HCT116 (cell line): Measurements from ENCODE around the gene FAM124B. TPM values are rescaled to one million over a fixed set of nuclear protein-coding genes. Genes with fewer than 3 reads are reported as not detected.

Experiments used
- ATAC-seq: fragments of 200-7000 bp; cut with Tn5 transposase; 2 replicates; pipeline ENCODE4 v1.9.1; 2020; ENCODE audit warnings: mild to moderate bottlenecking, moderate library complexity
- BruUV-seq: library from RNA; stranded (reverse); fragments of 400-500 nt; replicated peaks from 2 replicates; lab custom pipeline; 2021; lab: Mats Ljungman, UMichigan
- CTCF ChIA-PET: fragments of 300-600 bp; sonication (Branson Sonifier 250); formaldehyde crosslinking; loops from one replicate; lab custom pipeline; 2021; ENCODE audit warnings: antibody characterized with exemption; lab: Charles Lee
- POLR2A ChIA-PET: fragments of 300-600, 350-600 bp; sonication (Branson Sonifier 250); formaldehyde crosslinking; loops from one replicate; lab custom pipeline; 2021; ENCODE audit warnings: antibody characterized with exemption; lab: Charles Lee
- RAD21 ChIA-PET, 2 experiments: fragments of 300-600 bp; sonication (Branson Sonifier 250); formaldehyde crosslinking; loops; one replicate each; lab custom pipeline; 2023; ENCODE audit warnings: low total read pairs in 2 of 2; ENCODE audit not compliant: uncharacterized antibody in 2 of 2, unreplicated experiment in 2 of 2, low non-redundant PET in 1 of 2; lab: Charles Lee
- DNase-seq: peaks from one replicate; pipeline ENCODE4 v3.0.0-alpha.2; 2010; ENCODE audit warnings: low read depth, low spot score
- H2AFZ ChIP-seq: fragments of 200-600 bp; shearing (Covaris generic), sonication (generic); 2 replicates; pipeline ENCODE4 v1.6.1; 2017; ENCODE audit warnings: low read depth, mixed run types, mixed read lengths, antibody characterized with exemption, low read length; ENCODE audit not compliant: poor library complexity, severe bottlenecking
- H3K27ac ChIP-seq: 2 replicates; pipeline ENCODE4 v1.5.1; 2012; ENCODE audit warnings: low read depth, low read length
- H3K27me3 ChIP-seq: fragments of 200-600 bp; sonication (generic); 2 replicates; pipeline ENCODE4 v1.6.1; 2016; ENCODE audit warnings: mixed run types, low read length, mixed read lengths; ENCODE audit not compliant: insufficient read depth
- H3K36me3 ChIP-seq, 2 experiments: fragments of 200-500 bp in 1 of 2; fragments of 200-600 bp in 1 of 2; sonication (Bioruptor generic) in 1 of 2; sonication (generic) in 1 of 2; 2 replicates each; pipeline versions ENCODE4 v1.5.1 to v1.6.1; 2014 to 2016; ENCODE audit warnings: low read length in 2 of 2, inconsistent platforms in 1 of 2, mixed read lengths in 1 of 2, mixed run types in 1 of 2; ENCODE audit not compliant: insufficient read depth in 2 of 2, control insufficient read depth in 1 of 2
- H3K4me1 ChIP-seq, 2 experiments: fragments of 200-600 bp in 1 of 2; sonication (generic) in 1 of 2; 2 replicates each; pipeline versions ENCODE4 v1.5.1 to v1.6.1; 2012 to 2017; ENCODE audit warnings: low read length in 2 of 2, inconsistent platforms in 1 of 2, mild to moderate bottlenecking in 1 of 2, mixed read lengths in 1 of 2, mixed run types in 1 of 2, moderate library complexity in 1 of 2; ENCODE audit not compliant: insufficient read depth in 2 of 2, control insufficient read depth in 1 of 2
- H3K4me2 ChIP-seq: fragments of 200-600 bp; sonication (generic); 2 replicates; pipeline ENCODE4 v1.6.1; 2017; ENCODE audit warnings: mixed run types, low read length, mixed read lengths
- H3K4me3 ChIP-seq, 2 experiments: fragments of 200-600 bp in 1 of 2; sonication (generic) in 1 of 2; replicated peaks in 1 of 2; 2 replicates each; pipeline ENCODE4 v1.5.1; 2011 to 2016; ENCODE audit warnings: low read length in 2 of 2, control low read depth in 1 of 2, low read depth in 1 of 2, mild to moderate bottlenecking in 1 of 2, mixed read lengths in 1 of 2, mixed run types in 1 of 2
- H3K79me2 ChIP-seq: fragments of 200-600 bp; sonication (generic); 2 replicates; pipeline ENCODE4 v1.6.1; 2017; ENCODE audit warnings: mild to moderate bottlenecking, mixed run types, low read length, moderate library complexity, mixed read lengths; ENCODE audit not compliant: insufficient read depth
- H3K9ac ChIP-seq: fragments of 200-600 bp; sonication (generic); 2 replicates; pipeline ENCODE4 v1.6.1; 2016; ENCODE audit warnings: low read length, mixed read lengths
- H3K9me2 ChIP-seq: fragments of 200-600 bp; sonication (generic), shearing (Covaris generic); 2 replicates; pipeline ENCODE4 v1.6.1; 2017; ENCODE audit warnings: mixed run types, mild to moderate bottlenecking, moderate library complexity; ENCODE audit not compliant: insufficient read depth
- H3K9me3 ChIP-seq, 2 experiments: fragments of 200-500 bp in 1 of 2; fragments of 200-600 bp in 1 of 2; sonication (Bioruptor generic) in 1 of 2; sonication (generic) in 1 of 2; 2 replicates each; pipeline ENCODE4 v1.6.1; 2014 to 2017; ENCODE audit warnings: low read length in 2 of 2, mixed read lengths in 2 of 2, inconsistent platforms in 1 of 2, low read depth in 1 of 2, mild to moderate bottlenecking in 1 of 2, mixed run types in 1 of 2, moderate library complexity in 1 of 2; ENCODE audit not compliant: control insufficient read depth in 1 of 2, insufficient read depth in 1 of 2
- H4K20me1 ChIP-seq: fragments of 200-600 bp; sonication (generic), shearing (Covaris generic); 2 replicates; pipeline ENCODE4 v1.6.1; 2017; ENCODE audit warnings: mixed run types, mild to moderate bottlenecking, moderate library complexity; ENCODE audit not compliant: insufficient read depth
- CBX3 ChIP-seq: IDR thresholded peaks from 2 replicates; pipeline ENCODE4 v1.6.1; 2012; ENCODE audit warnings: low read depth
- CEBPB ChIP-seq: IDR thresholded peaks from 2 replicates; pipeline ENCODE4 v1.6.1; 2012; ENCODE audit warnings: low read depth
- ELF1 ChIP-seq: IDR thresholded peaks from 2 replicates; pipeline ENCODE4 v1.6.1; 2012; ENCODE audit warnings: low read depth, borderline replicate concordance
- EZH2phosphoT487 ChIP-seq: fragments of 200-600 bp; IDR thresholded peaks from 2 replicates; pipeline ENCODE4 v1.6.1; 2018; ENCODE audit warnings: antibody characterized with exemption, borderline replicate concordance
- FOSL1 ChIP-seq: IDR thresholded peaks from 2 replicates; pipeline ENCODE4 v1.6.1; 2012; ENCODE audit warnings: low read depth
- POLR2AphosphoS5 ChIP-seq: IDR thresholded peaks from 2 replicates; pipeline ENCODE4 v1.6.1; 2011; ENCODE audit warnings: mild to moderate bottlenecking, low read depth, low read length, moderate library complexity
- RAD21 ChIP-seq: IDR thresholded peaks from 2 replicates; pipeline ENCODE4 v1.6.1; 2012; ENCODE audit warnings: low read depth, mild to moderate bottlenecking
- SP1 ChIP-seq: IDR thresholded peaks from 2 replicates; pipeline ENCODE4 v1.6.1; 2012; ENCODE audit warnings: low read depth
- SRF ChIP-seq: IDR thresholded peaks from 2 replicates; pipeline ENCODE4 v1.6.1; 2012; ENCODE audit warnings: low read depth
- TCF7L2 ChIP-seq: IDR thresholded peaks from 2 replicates; pipeline ENCODE4 v1.7.0; 2011; ENCODE audit warnings: borderline replicate concordance, inconsistent platforms; ENCODE audit not compliant: insufficient read depth, insufficient read length; ENCODE audit errors: extremely low read depth
- YY1 ChIP-seq: IDR thresholded peaks from 2 replicates; pipeline ENCODE4 v1.6.1; 2011; ENCODE audit warnings: low read length, low read depth, moderate library complexity, mild to moderate bottlenecking; ENCODE audit not compliant: insufficient replicate concordance; ENCODE audit errors: extremely low read depth
- ZFX ChIP-seq: fragments of 450-650 bp; IDR thresholded peaks from 2 replicates; pipeline ENCODE4 v1.6.1; 2017
- ZNF274 ChIP-seq: fragments of 200-500 bp; sonication (Bioruptor generic); IDR thresholded peaks from 2 replicates; pipeline ENCODE4 v1.6.1; 2014; ENCODE audit warnings: mild to moderate bottlenecking, low read depth, low read length, inconsistent platforms
- intact Hi-C: fragments of 100-400 bp; cut with micrococcal nuclease; formaldehyde crosslinking; loops from 2 replicates; pipeline ENCODE4 v1.10.0; 2022
- total RNA-seq: library from RNA; stranded (reverse); gene quantifications from one replicate; pipeline ENCODE4 v1.2.1, GENCODE V29; 2021; ENCODE audit not compliant: unreplicated experiment
- TF ChIP-seq, protein P1 (sequence below): IDR thresholded peaks from 2 replicates; pipeline ENCODE4 v1.6.1; 2011; ENCODE audit warnings: mild to moderate bottlenecking, low read length, moderate library complexity; ENCODE audit not compliant: insufficient replicate concordance; ENCODE audit errors: extremely low read depth
- TF ChIP-seq, protein P2 (sequence below): IDR thresholded peaks from 2 replicates; pipeline ENCODE4 v1.6.1; 2012
- TF ChIP-seq, protein P3 (sequence below): IDR thresholded peaks from 2 replicates; pipeline ENCODE4 v1.6.1; 2012; ENCODE audit warnings: low read depth

Gene FAM124B
- total RNA-seq, 1 experiment from 2014 or later, result not detected

DNA sequence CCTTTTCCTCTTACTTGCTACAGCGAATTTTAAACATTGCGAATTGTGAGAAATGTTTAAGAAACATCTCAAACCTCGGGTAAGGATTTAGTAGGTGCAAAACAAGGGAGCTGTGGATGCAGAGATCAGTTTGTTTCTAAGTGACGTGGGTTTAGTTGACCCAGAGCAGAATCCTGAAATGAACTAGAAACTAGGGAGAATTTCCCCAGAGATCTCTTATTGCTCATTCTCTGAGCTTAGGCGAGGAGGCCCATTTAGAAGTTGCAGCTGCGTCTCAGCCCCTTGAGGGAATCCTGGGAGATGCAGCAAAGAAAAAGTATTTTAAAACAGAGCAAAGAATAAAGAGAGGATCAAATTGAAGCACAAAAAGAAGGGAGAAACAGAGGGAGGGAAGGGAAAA is 29.3 kb downstream of the FAM124B start:
- no peak for ATAC-seq
- RAD21 ChIA-PET, result no interaction called here
- no peaks in the 10 kb centered on the region for H3K79me2 ChIP-seq
- CTCF ChIA-PET, result interaction anchor here (2.0 kb wide), 1 partner anchor 402 kb away, joined by 5 read pairs; no protein-coding TSS in a partner anchor
- no peaks in the 10 kb centered on the region for H3K27me3 ChIP-seq
- H3K9me3 ChIP-seq, result no peaks in the 10 kb centered on the region
- no peaks in the 10 kb centered on the region for H3K4me1 ChIP-seq
- no peak overlapping the region for H3K4me2 ChIP-seq
- intact Hi-C loops, result no loop called here
- no peak overlapping the region for H2AFZ ChIP-seq
- POLR2A ChIA-PET, result no interaction called here
- no peak for TF ChIP-seq CBX3
- no peak for TF ChIP-seq ZNF274
- no peak for TF ChIP-seq EZH2phosphoT487
- TF ChIP-seq SRF, result no peak
- TF ChIP-seq YY1, result no peak
- TF ChIP-seq, protein P1, sequence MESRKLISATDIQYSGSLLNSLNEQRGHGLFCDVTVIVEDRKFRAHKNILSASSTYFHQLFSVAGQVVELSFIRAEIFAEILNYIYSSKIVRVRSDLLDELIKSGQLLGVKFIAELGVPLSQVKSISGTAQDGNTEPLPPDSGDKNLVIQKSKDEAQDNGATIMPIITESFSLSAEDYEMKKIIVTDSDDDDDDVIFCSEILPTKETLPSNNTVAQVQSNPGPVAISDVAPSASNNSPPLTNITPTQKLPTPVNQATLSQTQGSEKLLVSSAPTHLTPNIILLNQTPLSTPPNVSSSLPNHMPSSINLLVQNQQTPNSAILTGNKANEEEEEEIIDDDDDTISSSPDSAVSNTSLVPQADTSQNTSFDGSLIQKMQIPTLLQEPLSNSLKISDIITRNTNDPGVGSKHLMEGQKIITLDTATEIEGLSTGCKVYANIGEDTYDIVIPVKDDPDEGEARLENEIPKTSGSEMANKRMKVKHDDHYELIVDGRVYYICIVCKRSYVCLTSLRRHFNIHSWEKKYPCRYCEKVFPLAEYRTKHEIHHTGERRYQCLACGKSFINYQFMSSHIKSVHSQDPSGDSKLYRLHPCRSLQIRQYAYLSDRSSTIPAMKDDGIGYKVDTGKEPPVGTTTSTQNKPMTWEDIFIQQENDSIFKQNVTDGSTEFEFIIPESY, result no peak
- no peak for TF ChIP-seq CEBPB
- no peak for TF ChIP-seq TCF7L2
- TF ChIP-seq SP1, result no peak
- no peak for TF ChIP-seq FOSL1
- TF ChIP-seq ELF1, result no peak
- TF ChIP-seq, protein P2, sequence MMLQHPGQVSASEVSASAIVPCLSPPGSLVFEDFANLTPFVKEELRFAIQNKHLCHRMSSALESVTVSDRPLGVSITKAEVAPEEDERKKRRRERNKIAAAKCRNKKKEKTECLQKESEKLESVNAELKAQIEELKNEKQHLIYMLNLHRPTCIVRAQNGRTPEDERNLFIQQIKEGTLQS, result no peak
- no peak for TF ChIP-seq RAD21
- no peak for TF ChIP-seq POLR2AphosphoS5
- TF ChIP-seq ZFX, result no peak
- TF ChIP-seq, protein P3, sequence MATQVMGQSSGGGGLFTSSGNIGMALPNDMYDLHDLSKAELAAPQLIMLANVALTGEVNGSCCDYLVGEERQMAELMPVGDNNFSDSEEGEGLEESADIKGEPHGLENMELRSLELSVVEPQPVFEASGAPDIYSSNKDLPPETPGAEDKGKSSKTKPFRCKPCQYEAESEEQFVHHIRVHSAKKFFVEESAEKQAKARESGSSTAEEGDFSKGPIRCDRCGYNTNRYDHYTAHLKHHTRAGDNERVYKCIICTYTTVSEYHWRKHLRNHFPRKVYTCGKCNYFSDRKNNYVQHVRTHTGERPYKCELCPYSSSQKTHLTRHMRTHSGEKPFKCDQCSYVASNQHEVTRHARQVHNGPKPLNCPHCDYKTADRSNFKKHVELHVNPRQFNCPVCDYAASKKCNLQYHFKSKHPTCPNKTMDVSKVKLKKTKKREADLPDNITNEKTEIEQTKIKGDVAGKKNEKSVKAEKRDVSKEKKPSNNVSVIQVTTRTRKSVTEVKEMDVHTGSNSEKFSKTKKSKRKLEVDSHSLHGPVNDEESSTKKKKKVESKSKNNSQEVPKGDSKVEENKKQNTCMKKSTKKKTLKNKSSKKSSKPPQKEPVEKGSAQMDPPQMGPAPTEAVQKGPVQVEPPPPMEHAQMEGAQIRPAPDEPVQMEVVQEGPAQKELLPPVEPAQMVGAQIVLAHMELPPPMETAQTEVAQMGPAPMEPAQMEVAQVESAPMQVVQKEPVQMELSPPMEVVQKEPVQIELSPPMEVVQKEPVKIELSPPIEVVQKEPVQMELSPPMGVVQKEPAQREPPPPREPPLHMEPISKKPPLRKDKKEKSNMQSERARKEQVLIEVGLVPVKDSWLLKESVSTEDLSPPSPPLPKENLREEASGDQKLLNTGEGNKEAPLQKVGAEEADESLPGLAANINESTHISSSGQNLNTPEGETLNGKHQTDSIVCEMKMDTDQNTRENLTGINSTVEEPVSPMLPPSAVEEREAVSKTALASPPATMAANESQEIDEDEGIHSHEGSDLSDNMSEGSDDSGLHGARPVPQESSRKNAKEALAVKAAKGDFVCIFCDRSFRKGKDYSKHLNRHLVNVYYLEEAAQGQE, result no peak
- TF ChIP-seq, all 23 proteins: peak for 0
- Histone ChIP-seq H4K20me1 (no peaks in the 10 kb centered on the region), H3K9me2 (no peaks in the 10 kb centered on the region), H3K4me3 (no peak overlapping the region), H3K27ac (no peak overlapping the region), H3K9ac (no peak overlapping the region), H3K36me3 (no peaks in the 10 kb centered on the region)
- no peak for DNase-seq
- no TSS peak for BruUV-seq
